DLD1 (cell line): Measurements from ENCODE around the gene MGAT4C.

ENCODE experiments used
- in situ Hi-C: cut with HindIII; loops from 2 replicates; pipeline ENCODE4 v1.10.0; 2017; ENCODE audit warnings: low sequenced_read_pairs

MGAT4C gene

GRCh38 chr12:86230516-86231146, 25.6 kb downstream of the MGAT4C start:
- in situ Hi-C loops: no loop called here

DNA sequence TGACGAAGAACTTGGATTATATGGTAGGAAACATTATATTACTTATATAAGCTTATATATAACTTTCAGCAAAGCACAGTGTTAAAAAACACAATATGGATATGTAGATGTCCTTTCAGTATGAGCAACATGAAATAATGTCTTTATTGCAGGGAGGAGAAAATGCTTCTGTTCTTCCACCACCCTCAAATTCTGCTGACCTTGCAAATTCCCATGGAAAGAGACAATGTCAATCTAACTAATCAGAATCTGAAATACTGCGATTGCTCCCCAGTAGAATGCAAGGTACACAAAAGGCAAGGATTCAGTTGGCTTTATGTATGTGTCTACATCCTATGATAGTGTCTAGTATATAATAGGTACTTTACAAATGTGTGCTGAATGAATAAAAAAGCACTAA, 26.4 kb downstream of the MGAT4C start:
- in situ Hi-C loops: no loop called here

DNA sequence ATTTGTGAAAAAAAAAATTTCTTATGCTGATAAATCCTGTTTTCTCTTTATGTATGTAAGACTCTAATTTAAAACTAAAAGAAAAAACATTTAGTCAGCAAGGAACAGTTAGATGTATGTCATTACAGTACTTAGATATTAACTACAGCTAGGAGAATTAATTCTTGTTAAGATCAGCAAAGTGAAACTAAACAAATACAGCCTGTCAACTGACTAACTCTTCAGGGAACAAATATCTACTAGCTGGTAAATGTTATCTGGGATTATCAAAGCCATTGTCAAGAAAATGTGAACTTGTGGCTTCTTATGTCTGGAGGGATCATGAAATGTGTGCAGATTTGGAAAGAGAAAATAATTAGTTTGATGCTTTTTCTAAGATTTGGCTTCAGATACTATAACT, 27.5 kb downstream of the MGAT4C start:
- in situ Hi-C loops: no loop called here

DNA sequence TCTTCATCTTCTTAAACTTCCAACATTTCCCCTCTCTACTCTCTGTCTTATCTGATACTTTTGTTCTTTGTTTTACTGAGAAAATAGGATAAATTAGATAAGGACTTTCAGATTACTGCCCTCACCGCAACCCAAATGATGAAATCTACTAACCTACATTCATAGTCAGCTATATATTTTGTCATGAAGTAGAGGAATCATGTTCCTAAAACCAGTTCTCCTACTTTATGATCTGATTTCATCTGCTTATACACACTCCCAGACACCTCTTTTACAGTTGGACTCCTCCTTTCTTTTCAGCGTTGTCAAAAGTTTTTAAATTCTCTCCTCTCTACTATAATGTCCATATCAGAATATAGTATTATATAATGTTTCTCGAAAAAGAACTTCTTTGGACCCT, 29.7 kb downstream of the MGAT4C start:
- in situ Hi-C loops: no loop called here

DNA sequence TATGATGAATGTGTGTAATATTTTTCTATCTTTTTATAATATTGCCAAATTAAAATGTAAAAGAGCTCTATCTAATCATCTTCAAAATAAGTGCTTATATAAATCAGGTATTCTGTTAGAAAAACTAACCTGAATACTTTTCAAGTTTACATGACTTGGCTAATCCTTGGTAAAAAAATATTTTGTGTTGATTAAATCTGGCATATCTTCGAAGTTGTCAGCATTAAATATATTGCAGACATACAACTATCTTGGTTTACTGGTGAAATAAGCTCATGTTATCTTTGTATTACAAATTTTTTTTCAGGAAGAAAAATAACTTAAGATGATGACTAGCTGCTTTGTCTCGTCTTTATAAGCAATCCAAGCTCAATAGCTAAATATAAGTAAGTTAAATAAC, 39.6 kb downstream of the MGAT4C start:
- in situ Hi-C loops: no loop called here

DNA sequence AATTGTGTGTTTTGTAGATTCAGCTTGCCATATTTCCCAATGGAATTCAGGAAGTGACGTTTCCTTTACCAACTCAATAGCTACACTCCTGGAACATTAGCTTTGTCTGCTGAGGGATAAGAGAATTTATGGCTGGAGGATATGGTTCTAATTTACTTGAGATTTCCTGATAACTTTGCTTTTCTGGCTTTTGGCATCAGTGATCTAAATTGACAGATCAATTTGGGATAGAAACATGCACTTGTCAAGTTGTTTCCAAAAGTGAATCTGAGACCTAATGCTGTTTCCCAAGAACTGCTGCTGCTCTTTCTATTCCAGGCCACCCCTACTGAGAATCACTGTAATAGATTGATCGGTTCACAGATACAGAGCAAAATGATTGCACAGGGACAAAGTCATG, 43.2 kb downstream of the MGAT4C start:
- in situ Hi-C loops: no loop called here

DNA sequence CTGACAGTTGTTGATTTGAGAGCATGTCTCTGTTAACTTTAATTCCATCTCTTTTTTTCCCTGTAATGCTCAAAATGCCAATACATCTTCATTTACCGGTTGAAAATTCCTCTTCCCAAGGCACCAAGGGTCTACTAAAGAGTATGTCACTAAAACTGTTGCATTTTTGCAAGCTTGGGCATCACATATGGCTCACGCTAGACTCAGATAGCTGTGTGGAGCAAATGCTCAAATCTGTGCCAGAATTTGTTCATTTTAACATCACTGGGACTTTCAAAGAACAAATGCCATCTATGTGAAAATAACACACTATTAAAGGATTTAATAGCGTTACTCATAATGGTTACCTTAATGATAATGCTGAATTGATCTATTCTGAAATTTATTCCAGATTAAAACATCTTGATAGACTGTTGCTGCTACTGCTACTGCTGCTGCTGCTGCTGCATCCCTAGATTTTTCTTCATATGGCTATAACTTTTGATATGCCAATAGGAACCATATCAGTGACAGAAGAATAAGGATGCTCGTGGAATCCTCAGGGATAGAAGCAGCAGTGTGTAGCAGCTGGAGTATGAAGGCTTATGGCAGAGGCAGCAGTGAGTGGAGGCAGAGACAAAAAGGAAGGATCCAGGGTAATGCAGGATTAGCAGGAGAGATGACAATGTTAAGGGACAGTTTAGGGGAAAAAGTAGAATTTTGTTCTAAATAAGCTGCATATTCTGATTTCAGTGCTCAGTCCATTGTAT, 57.3 kb downstream of the MGAT4C start:
- in situ Hi-C loops: no loop called here

DNA sequence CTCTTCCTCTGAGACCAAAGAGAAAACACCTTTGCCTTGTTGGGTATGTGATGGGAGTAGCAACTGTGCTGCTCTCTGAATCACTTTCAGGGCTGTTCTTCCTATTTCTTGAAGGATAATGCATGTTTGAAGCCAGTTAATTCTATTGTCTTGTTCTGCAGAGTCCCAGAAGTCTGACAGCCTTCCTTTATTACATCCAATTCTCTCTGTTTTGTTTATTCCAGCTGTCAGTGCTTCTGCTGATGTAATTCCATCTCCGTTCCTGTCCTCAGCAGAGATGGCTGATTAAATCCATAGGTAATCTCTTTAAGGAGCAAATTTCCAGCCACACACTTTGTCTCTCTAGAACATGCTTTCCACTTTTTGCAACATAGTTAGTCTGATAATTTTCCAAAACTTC, 59.7 kb downstream of the MGAT4C start:
- in situ Hi-C loops: no loop called here

GRCh38 chr12:86194721-86195120, 61.5 kb downstream of the MGAT4C start:
- in situ Hi-C loops: no loop called here

- in situ Hi-C loops: no loop called here
Measured at GRCh38 chr12:86193931-86194330, 62.3 kb downstream of the MGAT4C start.

DNA sequence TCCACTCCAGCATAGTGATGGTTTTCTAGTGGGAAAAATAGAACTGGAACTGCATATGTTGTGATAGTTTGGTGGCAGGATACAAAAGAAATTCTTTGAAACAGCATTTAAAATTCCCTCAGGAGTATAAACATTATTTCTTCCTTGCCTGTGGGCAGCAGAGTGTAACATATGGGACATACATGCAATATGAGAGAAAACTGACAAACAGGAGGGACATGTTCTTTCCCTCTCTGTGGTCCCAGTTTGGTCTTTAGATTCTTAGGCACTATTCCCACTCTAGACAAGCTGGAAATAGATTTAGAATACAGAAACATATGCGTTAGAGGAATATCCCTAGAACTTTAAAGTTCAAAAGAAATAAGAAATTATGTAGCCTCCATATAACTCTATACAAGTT, 68.0 kb downstream of the MGAT4C start:
- in situ Hi-C loops: no loop called here

DNA sequence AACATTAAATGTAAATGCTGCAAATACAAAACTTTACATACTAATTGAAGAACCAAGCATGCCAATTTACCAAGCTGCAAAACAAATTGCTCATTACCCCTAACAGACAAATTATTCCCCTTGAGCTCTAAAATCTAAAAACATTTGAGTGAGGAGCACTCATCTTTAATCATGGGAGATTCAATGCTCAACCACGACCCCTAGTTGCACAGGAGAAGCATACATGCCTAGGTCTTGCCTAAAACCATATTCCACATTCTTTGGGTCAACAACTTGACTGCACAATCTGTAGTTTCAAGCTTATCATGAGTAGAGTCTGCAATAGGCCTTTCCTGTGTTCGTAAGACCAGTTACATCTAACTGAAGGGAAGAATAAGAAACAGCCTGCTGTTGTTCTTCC, 69.7 kb downstream of the MGAT4C start:
- in situ Hi-C loops: no loop called here

DNA sequence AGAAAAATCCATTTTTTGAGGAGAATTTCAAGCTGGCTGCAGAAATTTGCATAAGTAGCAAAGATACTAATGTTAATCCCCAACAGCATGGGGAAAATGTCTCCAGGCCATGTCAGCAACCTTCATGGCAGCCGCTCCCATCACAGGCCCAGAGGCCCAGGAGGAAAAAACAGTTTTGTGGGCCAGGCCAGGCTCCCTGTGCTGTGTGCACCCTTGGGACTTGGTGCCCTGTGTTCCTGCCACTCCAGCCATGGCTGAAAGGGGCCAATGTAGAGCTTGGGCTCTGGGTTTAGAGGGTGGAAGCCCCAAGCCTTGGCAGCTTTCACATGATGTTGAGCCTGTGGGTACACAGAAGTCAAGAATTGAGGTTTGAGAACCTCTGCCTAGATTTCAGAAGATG, 76.3 kb downstream of the MGAT4C start:
- in situ Hi-C loops: no loop called here

- in situ Hi-C loops: no loop called here
Measured at GRCh38 chr12:86174188-86174587, 82.0 kb downstream of the MGAT4C start.

GRCh38 chr12:86172913-86173443, 83.2 kb downstream of the MGAT4C start:
- in situ Hi-C loops: no loop called here

- in situ Hi-C loops: no loop called here
Measured at GRCh38 chr12:86170051-86170450, 86.1 kb downstream of the MGAT4C start.

DNA sequence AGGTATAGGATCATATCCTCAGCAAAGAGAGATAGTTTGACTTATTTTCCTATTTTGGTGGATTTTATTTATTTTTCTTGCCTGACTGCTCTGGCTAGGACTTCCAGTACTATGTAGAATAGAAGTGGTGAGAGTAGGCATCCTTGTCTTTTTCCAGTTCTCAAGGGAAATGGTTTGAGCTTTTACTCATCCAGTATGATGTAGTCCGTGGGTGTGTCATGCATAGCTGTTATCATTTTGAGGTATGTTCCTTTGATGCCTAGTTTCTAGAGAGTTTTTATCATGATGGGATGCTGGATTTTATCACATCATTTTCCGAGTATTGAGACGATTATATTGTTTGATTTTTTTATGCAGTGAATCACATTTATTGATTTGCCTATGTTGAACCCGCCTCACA, 97.2 kb downstream of the MGAT4C start:
- in situ Hi-C loops: no loop called here

- in situ Hi-C loops: no loop called here
Measured at GRCh38 chr12:86154620-86155019, 101.6 kb downstream of the MGAT4C start.

GRCh38 chr12:86148612-86149011, 107.6 kb downstream of the MGAT4C start:
- in situ Hi-C loops: no loop called here

DNA sequence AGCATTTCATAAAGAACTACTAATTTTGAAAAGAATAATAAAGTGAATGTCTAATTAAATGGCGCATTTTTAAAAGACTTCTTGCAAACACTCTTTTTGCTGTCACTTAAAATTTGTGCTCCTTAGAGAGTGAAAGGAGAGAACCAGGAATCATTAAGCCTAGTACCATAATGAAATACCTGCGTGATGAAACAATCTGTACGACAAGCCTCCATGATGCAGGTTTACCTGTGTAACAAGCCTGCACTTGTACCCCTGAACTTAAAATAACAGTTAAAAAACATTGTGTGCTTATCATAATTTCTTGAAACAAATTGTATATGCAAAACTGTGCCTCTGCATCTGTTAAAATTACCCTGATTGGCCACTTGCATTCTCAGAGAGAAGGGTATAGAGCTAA, 108.1 kb downstream of the MGAT4C start:
- in situ Hi-C loops: no loop called here

- in situ Hi-C loops: no loop called here
Measured at GRCh38 chr12:86145156-86145555, 111.0 kb downstream of the MGAT4C start.

DNA sequence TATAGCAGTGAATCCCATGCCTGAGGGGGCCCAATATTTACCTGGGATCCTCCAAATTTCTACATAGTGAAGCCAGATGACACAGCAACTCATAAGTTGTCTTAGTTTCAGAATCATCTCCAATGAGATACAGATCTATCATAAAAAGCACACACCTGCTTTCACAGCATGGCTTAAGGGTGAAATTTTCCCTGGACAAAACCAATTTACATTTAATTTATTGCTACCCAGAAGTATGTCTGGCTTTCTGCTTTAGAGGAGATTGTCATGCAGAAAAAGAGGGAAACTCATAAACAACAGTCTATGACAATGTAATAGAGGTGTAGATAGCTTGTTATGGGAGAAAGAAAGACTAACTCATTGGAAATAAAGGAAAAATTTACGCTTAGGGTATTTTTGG, 113.0 kb downstream of the MGAT4C start:
- in situ Hi-C loops: no loop called here

DNA sequence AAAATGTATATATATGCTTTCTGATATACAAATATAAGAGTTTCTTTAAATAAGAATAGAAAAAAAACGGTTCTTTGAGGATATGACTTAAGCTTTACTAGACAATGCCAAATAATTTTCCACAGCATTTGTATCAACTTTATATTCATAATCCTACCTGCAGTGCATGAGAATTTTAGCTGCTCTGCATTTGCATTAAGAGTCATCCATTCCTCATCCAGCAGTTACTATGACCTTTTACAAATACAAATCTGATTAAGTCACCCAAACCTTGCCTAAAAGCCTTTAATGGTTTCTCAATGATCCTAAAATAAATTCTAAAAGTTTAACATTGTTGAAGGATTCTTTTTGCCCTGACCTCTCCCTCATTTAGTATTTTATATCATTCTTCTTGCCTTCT, 116.5 kb downstream of the MGAT4C start:
- in situ Hi-C loops: no loop called here
